GM23338 (cell line): ENCODE data around the gene DDAH2.

Source experiments
- CREB1 ChIP-seq: fragments of 250-450 bp; sonication (Bioruptor Pico); IDR thresholded peaks from 2 replicates; pipeline ENCODE4 v1.5.0; 2020; ENCODE audit warnings: low read depth, mild to moderate bottlenecking, moderate library complexity
- CTCF ChIP-seq, 2 experiments: fragments of 200-600 bp in 1 of 2; sonication (generic) in 1 of 2; conservative IDR thresholded peaks; 2 replicates each; pipeline versions ENCODE4 v1.5.1 to v1.6.1; 2016 to 2017; ENCODE audit warnings: antibody characterized with exemption in 2 of 2, low read depth in 2 of 2, mild to moderate bottlenecking in 2 of 2, moderate library complexity in 1 of 2
- EZH2phosphoT487 ChIP-seq: fragments of 200-600 bp; sonication (generic); IDR thresholded peaks from one replicate; pipeline ENCODE4 v1.8.1; 2018; ENCODE audit warnings: antibody characterized with exemption; ENCODE audit not compliant: unreplicated experiment
- POLR2AphosphoS5 ChIP-seq: IDR thresholded peaks from 2 replicates; pipeline ENCODE4 v1.6.1; 2016; ENCODE audit warnings: antibody characterized with exemption, low read depth
- REST ChIP-seq: IDR thresholded peaks from one replicate; pipeline ENCODE4 v1.6.1; 2018; ENCODE audit warnings: antibody characterized with exemption; ENCODE audit not compliant: unreplicated experiment

DNA sequence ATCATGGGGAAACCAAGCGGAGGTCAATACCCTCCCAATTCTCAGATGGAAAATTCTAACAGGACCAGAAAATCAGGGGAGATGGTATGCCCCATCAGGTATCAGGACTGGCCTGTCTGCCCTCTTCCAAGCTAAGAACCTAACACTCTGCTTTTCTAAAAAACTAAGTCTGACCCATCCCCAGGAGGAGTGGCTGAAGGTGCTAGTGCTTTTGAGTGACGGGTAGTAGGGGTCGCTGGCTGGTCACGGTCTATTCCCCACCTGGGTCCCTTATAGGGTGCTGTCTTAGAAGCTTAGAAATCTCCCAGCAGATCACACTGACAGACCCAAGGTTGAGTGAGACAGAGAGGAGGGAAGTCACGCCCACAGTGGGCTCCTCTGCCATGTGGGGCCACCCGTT, 35.6 kb downstream of the DDAH2 start:
- TF ChIP-seq CTCF (conservative IDR thresholded peaks at IDR 0.05; ENCODE audit: low read depth in 2 of 2) (no peak), CREB1 (CRISPR knock-in tag) (no peak), EZH2phosphoT487 (no peak), POLR2AphosphoS5 (no peak), REST (no peak)
